GM10248 (cell line): Measurements from ENCODE around the gene SMCO4.

Experiments used
- CTCF ChIA-PET: fragments of 300-600 bp; sonication (Branson Sonifier 250); formaldehyde crosslinking; extraction: SDS; loops from one replicate; lab custom pipeline; 2021; ENCODE audit warnings: antibody characterized with exemption; lab: Yijun Ruan, JAX
- POLR2A ChIA-PET: fragments of 350-650 bp; sonication (Branson Sonifier 250); formaldehyde crosslinking; extraction: SDS; loops from one replicate; lab custom pipeline; 2020; ENCODE audit warnings: antibody characterized with exemption; lab: Yijun Ruan, JAX
- DNase-seq: peaks from one replicate; pipeline ENCODE4 v3.0.0; 2012; ENCODE audit errors: extremely low spot score
- CTCF ChIP-seq: IDR thresholded peaks from 2 replicates; pipeline ENCODE4 v1.5.1; 2012; ENCODE audit warnings: mild to moderate bottlenecking, low read depth; ENCODE audit errors: extremely low read depth, missing control alignments, control extremely low read depth

The SMCO4 gene

GRCh38 chr11:93548679-93549319, 5.6 kb upstream of the SMCO4 start:
- ChIA-PET CTCF (interaction anchor here (1.0 to 2.1 kb wide), 3 partner anchors 8 to 96 kb away, joined by 3 to 6 read pairs (median 3); no protein-coding TSS in a partner anchor), POLR2A (no interaction called here)
- DNase-seq, result no peak
- no peak for TF ChIP-seq CTCF

GRCh38 chr11:93547773-93548172, 4.6 kb upstream of the SMCO4 start:
- TF ChIP-seq CTCF, result no peak
- CTCF ChIA-PET, result interaction anchor here (0.8 to 3.3 kb wide), 4 partner anchors 8 to 308 kb away, joined by 3 to 11 read pairs (median 4); no protein-coding TSS in a partner anchor
- no peak for DNase-seq
- POLR2A ChIA-PET, result no interaction called here

GRCh38 chr11:93547028-93547427, 3.8 kb upstream of the SMCO4 start:
- TF ChIP-seq CTCF, result no peak
- CTCF ChIA-PET, result interaction anchor here (0.6 to 3.3 kb wide), 7 partner anchors 10 to 605 kb away, joined by 3 to 11 read pairs (median 4); no protein-coding TSS in a partner anchor
- POLR2A ChIA-PET, result no interaction called here
- no peak for DNase-seq

- no peak for DNase-seq
- TF ChIP-seq CTCF, result no peak
- ChIA-PET CTCF (interaction anchor here (1.0 to 3.3 kb wide), 11 partner anchors 9 to 604 kb away, joined by 3 to 11 read pairs (median 4); no protein-coding TSS in a partner anchor), POLR2A (no interaction called here)
These were observed 2.4 kb upstream of the SMCO4 start for GRCh38 chr11:93545566-93545965.

GRCh38 chr11:93542811-93543229, 371 bp downstream of the SMCO4 start:
- DNase-seq, result no peak
- POLR2A ChIA-PET, result interaction anchor here (1.7 to 2.3 kb wide), 2 partner anchors 12 to 31 kb away, joined by 6 to 7 read pairs; no protein-coding TSS in a partner anchor
- CTCF ChIA-PET, result interaction anchor here (0.9 to 3.2 kb wide), 12 partner anchors 10 to 342 kb away, joined by 3 to 27 read pairs (median 6); no protein-coding TSS in a partner anchor
- no peak for TF ChIP-seq CTCF

GRCh38 chr11:93541884-93542810, 1.0 kb downstream of the SMCO4 start:
- CTCF ChIA-PET, result interaction anchor here (0.8 to 3.2 kb wide), 18 partner anchors 9 to 341 kb away, joined by 3 to 27 read pairs (median 4); no protein-coding TSS in a partner anchor
- TF ChIP-seq CTCF, result no peak
- DNase-seq, result peak; percentile 73
- POLR2A ChIA-PET, result interaction anchor here (0.7 to 2.3 kb wide), 4 partner anchors 10 to 47 kb away, joined by 3 to 7 read pairs (median 5); no protein-coding TSS in a partner anchor
